ENCODE results near the gene RGPD3. TPM values are rescaled to one million over a fixed set of nuclear protein-coding genes. Genes with fewer than 3 reads are reported as not detected.
"Not testable (repeated sequence)": the region's sequence is repeated elsewhere in the genome, so short reads cannot be mapped to it uniquely, and the experiment has no call there.

RGPD3 gene
- polyA plus RNA-seq, 1 donor from 2014 or later, result 0.74 TPM

GRCh38 chr2:106379567-106379966 lies 88.6 kb downstream of the RGPD3 start:
- H3K27me3 ChIP-seq (ENCODE audit: insufficient read depth, low read depth, low read length); H3K27ac ChIP-seq (ENCODE audit: low read length); H3K79me2 ChIP-seq (replicated peaks; ENCODE audit: insufficient read depth, low read length); H3K9ac ChIP-seq (ENCODE audit: low read length); H3K4me2 ChIP-seq (ENCODE audit: low read length); H2AFZ ChIP-seq (ENCODE audit: low read depth, low read length); H3K9me2 ChIP-seq (ENCODE audit: insufficient read depth, low read length); H3K36me3 ChIP-seq (ENCODE audit: insufficient read depth, low read length); H3K4me3 ChIP-seq (ENCODE audit: low read length); H4K20me1 ChIP-seq (ENCODE audit: insufficient read depth); H3F3A ChIP-seq (ENCODE audit: insufficient read depth, low read length, poor library complexity, severe bottlenecking); H3K9me3 ChIP-seq (ENCODE audit: low read length): not testable (repeated sequence)

- not testable (repeated sequence) for H3K9me2 ChIP-seq (ENCODE audit: insufficient read depth, low read length); H3K79me2 ChIP-seq (replicated peaks; ENCODE audit: insufficient read depth, low read length); H3K27me3 ChIP-seq (ENCODE audit: insufficient read depth, low read depth, low read length); H3F3A ChIP-seq (ENCODE audit: insufficient read depth, low read length, poor library complexity, severe bottlenecking); H3K4me2 ChIP-seq (ENCODE audit: low read length); H3K9ac ChIP-seq (ENCODE audit: low read length); H2AFZ ChIP-seq (ENCODE audit: low read depth, low read length); H3K27ac ChIP-seq (ENCODE audit: low read length); H3K9me3 ChIP-seq (ENCODE audit: low read length); H3K36me3 ChIP-seq (ENCODE audit: insufficient read depth, low read length); H4K20me1 ChIP-seq (ENCODE audit: insufficient read depth); H3K4me3 ChIP-seq (ENCODE audit: low read length)
Observed at GRCh38 chr2:106369182-106369581, 99.0 kb downstream of the RGPD3 start.

GRCh38 chr2:106366204-106366885 lies 101.9 kb downstream of the RGPD3 start:
- H3K4me2 ChIP-seq (ENCODE audit: low read length), result no peak overlapping the region
- no peaks in the 10 kb centered on the region for H3K79me2 ChIP-seq (replicated peaks; ENCODE audit: insufficient read depth, low read length)
- TF ChIP-seq RAD21 (conservative IDR thresholded peaks at IDR 0.05) (no peak), EZH2 (IDR thresholded peaks at IDR 0.05; ENCODE audit: borderline replicate concordance, insufficient read depth, low read length, poor library complexity, severe bottlenecking) (no peak), TAF1 (IDR thresholded peaks at IDR 0.05; ENCODE audit: low read depth) (no peak), REST (IDR thresholded peaks at IDR 0.05; ENCODE audit: borderline replicate concordance) (no peak), EP300 (conservative IDR thresholded peaks at IDR 0.05; ENCODE audit: poor library complexity, severe bottlenecking) (no peak), MXI1 (conservative IDR thresholded peaks at IDR 0.05; ENCODE audit: poor library complexity, severe bottlenecking) (no peak), POLR2AphosphoS5 (IDR thresholded peaks at IDR 0.05) (no peak), CTCF (IDR thresholded peaks at IDR 0.05; ENCODE audit: poor library complexity, severe bottlenecking) (no peak), SMC3 (conservative IDR thresholded peaks at IDR 0.05; ENCODE audit: poor library complexity) (no peak)
- no peaks in the 10 kb centered on the region for H4K20me1 ChIP-seq (ENCODE audit: insufficient read depth)
- no peak overlapping the region for H3K9ac ChIP-seq (ENCODE audit: low read length)
- H3K27me3 ChIP-seq (ENCODE audit: insufficient read depth, low read depth, low read length), result no peaks in the 10 kb centered on the region
- H3K4me3 ChIP-seq (ENCODE audit: low read length), result no peak overlapping the region
- H3K9me2 ChIP-seq (ENCODE audit: insufficient read depth, low read length), result no peaks in the 10 kb centered on the region
- H3F3A ChIP-seq (ENCODE audit: insufficient read depth, low read length, poor library complexity, severe bottlenecking), result no peaks in the 10 kb centered on the region
- no peaks in the 10 kb centered on the region for H3K36me3 ChIP-seq (ENCODE audit: insufficient read depth, low read length)
- no peak overlapping the region for H3K27ac ChIP-seq (ENCODE audit: low read length)
- H2AFZ ChIP-seq (ENCODE audit: low read depth, low read length), result no peak overlapping the region
- H3K9me3 ChIP-seq (ENCODE audit: low read length), result no peaks in the 10 kb centered on the region
